Tibial artery (tissue), 4 donors: ENCODE measurements around the gene SENP8.

Experiments used
- DNase-seq, 2 donors: peaks; one replicate each; pipeline ENCODE4 v3.0.0-alpha.2; 2019
- H3K27ac ChIP-seq, 2 donors: fragments of 200-600 bp; sonication (generic) in 1 of 2; 1 replicate in 1 of 2; 2 replicates in 1 of 2; pipeline ENCODE4 v1.5.1; 2018 to 2019; ENCODE audit warnings: mild to moderate bottlenecking in 1 of 2
- H3K27me3 ChIP-seq, 2 donors: fragments of 200-600 bp; sonication (generic) in 1 of 2; one replicate each; pipeline versions ENCODE4 v1.5.1 to v1.6.0; 2016 to 2019
- H3K36me3 ChIP-seq, 3 donors: fragments of 200-600 bp; sonication (generic) in 2 of 3; one replicate each; pipeline ENCODE4 v1.5.1; 2016 to 2019; ENCODE audit warnings: mild to moderate bottlenecking in 2 of 3
- H3K4me1 ChIP-seq, 4 donors: fragments of 200-600 bp; sonication (generic) in 2 of 4; 1 replicate in 3 of 4; 2 replicates in 1 of 4; pipeline ENCODE4 v1.5.1; 2016 to 2019
- H3K4me3 ChIP-seq, 2 donors: fragments of 200-600 bp; sonication (generic) in 1 of 2; 1 replicate in 1 of 2; 2 replicates in 1 of 2; pipeline ENCODE4 v1.5.1; 2018 to 2019; ENCODE audit warnings: mild to moderate bottlenecking in 2 of 2
- H3K9me3 ChIP-seq, 3 donors: fragments of 200-600 bp; sonication (generic) in 1 of 3; one replicate each; pipeline ENCODE4 v1.5.1; 2016 to 2019
- CTCF ChIP-seq, 2 experiments: fragments of 200-600 bp in 1 of 2; fragments of 450-650 bp in 1 of 2; IDR thresholded peaks; one replicate each; pipeline ENCODE4 v1.5.1; 2017 to 2019; ENCODE audit warnings: antibody characterized with exemption in 2 of 2, mild to moderate bottlenecking in 1 of 2, moderate library complexity in 1 of 2
- intact Hi-C: fragments of 100-400 bp; cut with DNase I; formaldehyde crosslinking; loops from one replicate; pipeline ENCODE4 v1.15.0; 2023; ENCODE audit warnings: low total_unique reads

SENP8 gene

DNA sequence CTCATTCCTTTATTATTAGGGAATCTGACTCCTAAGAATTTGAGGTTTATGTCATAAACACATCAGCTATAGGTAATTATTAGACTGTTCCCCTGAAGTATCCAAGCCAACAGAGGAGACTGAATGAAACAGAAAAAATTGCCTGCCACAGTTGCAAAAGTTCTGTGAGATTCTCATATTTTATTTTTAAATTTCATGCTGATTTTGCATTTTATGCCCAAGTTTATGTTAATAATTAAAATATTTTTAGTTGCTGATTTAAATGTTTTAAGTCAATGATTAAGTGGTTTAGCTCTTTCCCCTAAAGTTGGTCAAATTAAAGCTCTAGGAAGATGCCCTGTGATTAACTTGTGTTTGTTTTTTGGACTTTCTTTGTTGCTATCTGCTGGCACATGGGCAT, 10.2 kb downstream of the SENP8 start:
- H3K4me3 ChIP-seq = no peak overlapping the region
- H3K27ac ChIP-seq = no peak overlapping the region

GRCh38 chr15:72130272-72130671, 12.1 kb downstream of the SENP8 start:
- DNase-seq = no peak
- H3K9me3 ChIP-seq = no peaks in the 10 kb centered on the region
- no peaks in the 10 kb centered on the region for H3K4me1 ChIP-seq
- no peaks in the 10 kb centered on the region for H3K27me3 ChIP-seq
- intact Hi-C loops = no loop called here
- H3K27ac ChIP-seq = no peak overlapping the region
- H3K36me3 ChIP-seq = no peaks in the 10 kb centered on the region
- TF ChIP-seq CTCF (IDR thresholded peaks at IDR 0.05) = no peak
- H3K4me3 ChIP-seq = no peak overlapping the region

More for the DNA sequence above, 10.2 kb downstream of the SENP8 start:
- intact Hi-C loops = no loop called here
- Histone ChIP-seq H3K4me1 (no peaks in the 10 kb centered on the region), H3K36me3 (no peaks in the 10 kb centered on the region), H3K9me3 (no peaks in the 10 kb centered on the region), H3K27me3 (no peaks in the 10 kb centered on the region)
- DNase-seq = no peak
- no peak for TF ChIP-seq CTCF (IDR thresholded peaks at IDR 0.05)

GRCh38 chr15:72131922-72132321, 13.7 kb downstream of the SENP8 start:
- H3K9me3 ChIP-seq = no peaks in the 10 kb centered on the region
- no peaks in the 10 kb centered on the region for H3K27me3 ChIP-seq
- TF ChIP-seq CTCF (IDR thresholded peaks at IDR 0.05) = no peak
- intact Hi-C loops = no loop called here
- DNase-seq = no peak
- no peaks in the 10 kb centered on the region for H3K4me1 ChIP-seq
- no peak overlapping the region for H3K4me3 ChIP-seq
- no peaks in the 10 kb centered on the region for H3K36me3 ChIP-seq
- H3K27ac ChIP-seq = no peak overlapping the region

- intact Hi-C loops = no loop called here
- Histone ChIP-seq H3K27me3 (no peaks in the 10 kb centered on the region), H3K9me3 (no peaks in the 10 kb centered on the region), H3K36me3 (no peaks in the 10 kb centered on the region), H3K4me1 (no peaks in the 10 kb centered on the region), H3K4me3 (no peak overlapping the region), H3K27ac (no peak overlapping the region)
- DNase-seq = no peak
- no peak for TF ChIP-seq CTCF (IDR thresholded peaks at IDR 0.05)
Observed at GRCh38 chr15:72133211-72133610, 15.0 kb downstream of the SENP8 start.

DNA sequence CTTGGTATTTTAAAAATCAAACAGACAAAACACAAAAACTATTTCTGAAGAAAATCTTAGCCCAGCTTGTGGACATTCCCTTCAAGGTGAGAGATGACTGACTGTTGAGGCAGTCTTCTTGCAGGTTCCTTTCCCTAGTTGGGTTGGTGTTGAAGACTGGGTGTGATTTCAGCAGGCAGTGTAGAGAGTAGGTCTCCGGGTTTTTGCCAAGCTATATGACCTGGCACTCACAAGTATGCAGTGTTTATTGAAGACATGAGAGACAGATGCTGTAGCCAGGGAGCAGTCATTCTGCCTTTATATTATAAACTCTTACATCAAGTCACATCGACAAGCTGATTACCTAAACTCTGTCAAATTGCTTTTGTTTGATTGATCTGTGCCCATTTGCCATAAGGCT, 17.5 kb downstream of the SENP8 start:
- H3K9me3 ChIP-seq = no peaks in the 10 kb centered on the region
- H3K27me3 ChIP-seq = no peaks in the 10 kb centered on the region
- DNase-seq = no peak
- intact Hi-C loops = no loop called here
- TF ChIP-seq CTCF (IDR thresholded peaks at IDR 0.05) = no peak
- peaks cover 0 to 12% (median 0%) of the 10 kb centered on the region in 3 donors for H3K36me3 ChIP-seq
- no peak overlapping the region for H3K27ac ChIP-seq
- H3K4me1 ChIP-seq = no peaks in the 10 kb centered on the region
- H3K4me3 ChIP-seq = no peak overlapping the region
